COLO829 (cell line): Measurements from ENCODE around the gene C4BPB.

Experiments
- DNase-seq: peaks from one replicate; pipeline ENCODE4 v3.0.0; 2012; ENCODE audit warnings: low spot score

C4BPB gene

DNA sequence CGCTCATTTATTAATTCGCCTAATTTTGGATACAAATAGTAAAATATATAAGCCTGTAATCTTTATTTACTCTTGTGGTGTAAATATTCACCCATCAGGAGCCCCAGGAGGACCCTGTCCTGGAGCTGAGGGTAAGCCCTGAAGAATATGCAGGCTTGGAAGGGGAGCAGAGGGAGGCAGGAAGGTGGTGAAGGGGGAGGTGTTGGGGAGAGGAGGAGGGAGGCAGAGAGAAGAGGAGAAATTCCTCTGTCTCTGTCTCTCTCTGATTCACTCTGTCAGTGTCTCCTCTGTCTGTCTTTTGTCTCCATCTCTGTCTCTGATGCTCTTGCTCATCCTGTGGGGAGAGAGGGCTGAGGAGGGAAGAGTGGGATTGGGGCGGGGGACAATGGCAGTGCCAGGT lies 2.8 kb upstream of the C4BPB start:
- no peak for DNase-seq

DNA sequence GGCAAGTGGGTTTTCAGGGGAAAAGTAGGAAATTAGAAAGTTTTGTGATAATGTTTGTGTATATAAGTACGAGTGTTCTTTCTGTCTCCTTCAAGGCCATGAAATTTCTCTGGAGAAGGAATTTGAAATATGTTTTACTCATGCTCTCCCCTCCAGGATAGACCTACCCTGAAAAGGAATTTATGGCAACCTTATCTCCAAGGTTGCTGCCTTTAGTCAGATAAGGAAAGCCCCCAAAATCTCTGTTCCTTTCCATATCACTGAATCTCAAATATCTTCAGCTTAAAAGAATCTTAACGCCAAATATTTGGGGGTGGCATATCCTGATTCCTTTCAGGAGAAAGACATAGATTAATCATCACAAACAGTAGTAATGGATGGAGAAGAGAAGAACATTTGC lies 499 bp upstream of the C4BPB start:
- DNase-seq, result no peak

DNA sequence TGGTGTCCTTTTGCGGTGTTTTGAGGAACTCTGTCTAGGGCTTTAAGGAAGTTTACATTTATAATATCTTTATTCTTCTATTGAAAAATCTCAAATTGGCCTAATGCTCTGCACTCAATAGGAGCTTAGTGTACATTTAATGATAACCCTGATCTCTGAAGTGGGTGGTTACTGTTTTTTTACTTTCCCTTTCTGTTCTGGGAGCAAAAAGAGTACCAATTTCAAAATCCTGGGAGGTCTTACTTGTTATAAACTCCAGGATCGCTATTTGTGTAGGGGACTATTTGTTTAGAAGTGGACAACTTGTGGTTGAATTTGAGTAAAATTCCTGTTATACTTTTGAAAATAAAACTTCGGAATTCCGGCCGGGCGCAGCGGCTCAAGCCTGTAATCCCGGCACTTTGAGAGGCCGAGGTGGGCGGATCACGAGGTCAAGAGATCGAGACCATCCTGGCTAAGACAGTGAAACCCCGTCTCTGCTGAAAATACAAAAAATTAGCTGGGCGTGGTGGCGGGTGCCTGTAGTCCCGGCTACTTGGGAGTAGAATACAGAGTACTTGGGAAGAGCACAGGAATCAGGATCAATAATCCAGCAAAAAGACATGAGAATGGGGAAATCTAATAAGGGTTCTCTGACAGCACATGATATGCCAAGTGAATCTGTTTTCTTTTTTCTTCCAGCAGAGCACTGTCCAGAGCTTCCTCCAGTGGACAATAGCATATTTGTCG lies 1.1 kb downstream of the C4BPB start:
- no peak for DNase-seq

DNA sequence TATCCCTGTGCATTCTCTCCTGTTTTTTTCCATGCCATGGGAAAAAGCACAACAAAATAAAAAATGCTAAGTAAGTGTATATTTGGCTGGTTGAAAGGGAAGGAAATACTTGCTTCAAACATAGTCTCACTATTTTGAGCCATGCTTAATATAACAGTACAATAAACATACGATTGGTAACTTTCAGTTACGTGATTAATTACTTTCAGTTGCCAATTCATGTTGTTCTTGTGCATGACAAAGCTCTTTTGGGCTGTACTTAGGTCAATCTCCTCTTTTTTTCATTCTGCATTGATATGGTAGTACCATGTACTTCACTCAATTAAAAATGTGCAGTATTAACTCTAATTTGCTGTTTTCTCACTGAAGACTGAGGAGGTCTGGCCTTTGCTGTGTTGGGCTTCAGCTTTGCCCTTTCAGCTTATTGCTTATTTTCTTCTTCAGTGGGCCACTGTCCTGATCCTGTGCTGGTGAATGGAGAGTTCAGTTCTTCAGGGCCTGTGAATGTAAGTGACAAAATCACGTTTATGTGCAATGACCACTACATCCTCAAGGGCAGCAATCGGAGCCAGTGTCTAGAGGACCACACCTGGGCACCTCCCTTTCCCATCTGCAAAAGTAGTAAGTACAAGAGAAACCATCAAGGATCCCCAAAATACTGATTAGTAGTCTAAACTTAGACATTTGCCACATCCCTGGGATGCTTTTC lies 2.7 kb downstream of the C4BPB start:
- no peak for DNase-seq

DNA sequence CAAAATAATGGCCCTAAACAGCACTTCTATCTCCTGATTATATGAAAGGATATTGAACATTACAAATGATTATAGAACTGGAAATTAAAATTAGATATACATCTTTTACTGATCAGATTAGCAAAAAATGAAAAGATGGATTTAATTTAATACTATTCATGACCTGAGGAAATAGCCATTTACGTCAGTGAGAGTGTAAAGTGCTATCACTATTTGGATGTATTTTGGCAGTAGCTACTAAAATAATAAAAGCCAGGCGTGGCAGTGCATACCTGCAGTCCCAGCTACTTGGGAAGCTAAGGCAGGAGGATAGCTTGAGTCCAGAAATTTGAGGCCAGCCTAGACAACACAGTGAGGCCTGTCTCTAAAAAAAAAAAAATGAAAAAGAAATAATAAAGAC lies 5.3 kb downstream of the C4BPB start:
- DNase-seq, result no peak

DNA sequence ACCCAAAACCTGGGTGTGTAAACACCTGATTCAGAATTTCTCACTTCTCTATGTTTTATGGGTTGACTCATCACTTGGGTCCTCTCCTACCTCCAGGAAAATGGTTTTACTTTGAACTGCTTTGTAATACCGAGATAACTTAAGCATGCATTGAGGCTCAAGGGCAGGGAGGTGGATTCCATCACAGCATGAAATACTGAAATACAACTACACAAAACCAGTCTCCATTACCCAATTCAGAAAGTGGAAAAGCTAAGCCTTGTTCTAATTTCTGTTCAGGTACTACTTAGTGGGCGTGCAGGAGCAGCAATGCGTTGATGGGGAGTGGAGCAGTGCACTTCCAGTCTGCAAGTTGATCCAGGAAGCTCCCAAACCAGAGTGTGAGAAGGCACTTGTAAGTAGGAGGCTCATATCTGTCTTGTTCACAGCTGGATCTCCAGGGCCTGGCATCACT lies 9.2 kb downstream of the C4BPB start:
- DNase-seq, result no peak

DNA sequence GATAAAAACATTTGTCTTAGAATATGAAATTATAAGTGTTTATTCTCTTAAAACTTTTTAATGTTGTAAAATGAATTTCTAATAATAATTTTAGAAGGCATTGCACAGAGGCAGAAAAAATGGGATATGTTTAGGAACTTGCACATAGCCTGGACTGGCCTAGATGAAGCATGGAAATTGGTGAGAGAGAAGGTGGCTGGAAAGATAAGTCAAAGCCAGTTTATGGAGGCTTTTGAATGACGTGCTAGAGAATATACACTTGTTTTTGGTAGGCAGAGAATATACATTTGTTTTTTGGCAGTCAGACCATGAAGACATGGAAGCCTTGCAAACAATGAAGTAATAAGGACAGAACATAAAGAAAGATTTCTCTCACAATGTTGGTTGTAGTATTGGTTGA lies 13.1 kb downstream of the C4BPB start:
- DNase-seq, result no peak

DNA sequence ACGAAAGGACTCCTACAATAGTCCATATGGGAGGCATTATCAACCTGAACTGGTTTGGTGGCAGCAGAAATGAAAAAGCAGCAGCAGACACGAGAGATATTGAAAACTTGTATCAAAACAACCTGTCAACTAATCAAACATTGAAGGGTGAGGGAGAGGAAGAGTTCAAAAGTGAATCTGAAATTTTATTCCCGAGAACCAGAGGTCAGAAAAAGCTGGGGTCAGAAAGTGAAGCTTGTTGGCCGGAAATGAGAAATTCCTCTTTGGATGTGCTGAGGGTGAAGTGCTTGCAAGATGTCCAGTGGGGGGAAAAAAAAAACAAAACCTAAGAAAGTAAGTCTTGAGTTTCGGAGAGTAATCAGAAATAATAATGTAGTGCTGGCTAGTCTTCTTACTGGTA lies 13.5 kb downstream of the C4BPB start:
- DNase-seq, result no peak

DNA sequence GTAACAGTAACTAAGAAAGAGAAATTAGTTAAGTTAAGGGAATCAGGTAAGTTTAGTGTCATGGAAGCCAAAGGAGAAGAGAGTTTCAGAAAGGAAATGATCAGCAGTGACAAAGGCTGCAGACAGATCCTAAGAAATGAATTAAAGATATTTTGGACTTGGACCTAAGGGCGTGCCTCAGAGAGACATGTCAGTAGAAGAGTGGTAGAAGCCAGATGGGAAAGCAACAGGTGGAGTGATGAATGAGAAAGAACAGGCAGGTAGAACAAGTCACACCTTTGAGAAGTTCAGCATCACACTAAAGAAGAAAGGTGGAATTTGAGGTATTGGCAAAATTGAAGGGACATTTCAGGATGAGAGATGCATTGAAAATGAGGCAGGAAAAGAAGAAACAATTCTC lies 14.0 kb downstream of the C4BPB start:
- no peak for DNase-seq

DNA sequence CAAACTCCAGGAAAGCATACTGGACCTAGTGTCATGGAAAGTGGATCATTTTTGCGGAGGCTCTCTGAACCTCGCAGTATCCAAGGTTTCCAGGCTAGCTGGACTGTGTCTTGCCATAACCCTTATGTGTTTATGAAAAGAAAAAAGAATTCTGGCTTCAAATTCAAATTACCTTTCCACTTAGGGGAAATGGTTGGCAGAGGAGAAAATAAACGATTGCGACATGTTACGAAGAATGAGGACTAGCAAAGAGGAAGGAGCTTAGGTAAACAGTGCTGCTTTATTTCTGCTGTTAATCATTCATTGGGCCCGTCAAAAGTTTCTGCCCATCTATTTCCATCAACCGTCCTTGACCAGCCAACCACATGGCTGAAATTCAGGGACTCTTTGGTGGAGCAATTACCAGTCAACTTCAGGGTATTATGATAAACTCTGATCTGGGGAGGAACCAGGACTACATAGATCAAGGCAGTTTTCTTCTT lies 15.3 kb downstream of the C4BPB start, which contains the start of gene C4BPA:
Gene C4BPA (plus strand): TSS at position 342 of the 482 bp plus-strand sequence. CDS start 8,793 bp downstream, outside the sequence.
- DNase-seq, result no peak

DNA sequence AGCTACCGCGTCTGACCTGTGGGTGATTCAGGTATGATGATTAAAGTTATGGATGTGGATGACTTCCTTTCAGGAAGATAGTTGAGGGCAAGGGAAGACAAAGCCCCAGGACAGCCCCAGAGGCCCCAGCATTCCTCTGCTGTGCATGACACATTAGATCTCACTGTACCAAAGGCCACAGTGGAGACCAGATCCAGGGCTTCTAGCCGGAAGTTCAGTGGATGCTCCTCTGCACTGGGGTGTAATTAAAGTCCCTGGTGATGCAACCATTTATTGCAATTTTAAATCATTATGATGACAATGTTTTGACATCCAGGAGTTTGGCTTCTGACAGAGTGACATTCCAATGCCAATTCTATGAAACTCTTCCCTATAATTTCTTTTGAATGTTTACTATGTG lies 20.3 kb downstream of the C4BPB start:
- no peak for DNase-seq

DNA sequence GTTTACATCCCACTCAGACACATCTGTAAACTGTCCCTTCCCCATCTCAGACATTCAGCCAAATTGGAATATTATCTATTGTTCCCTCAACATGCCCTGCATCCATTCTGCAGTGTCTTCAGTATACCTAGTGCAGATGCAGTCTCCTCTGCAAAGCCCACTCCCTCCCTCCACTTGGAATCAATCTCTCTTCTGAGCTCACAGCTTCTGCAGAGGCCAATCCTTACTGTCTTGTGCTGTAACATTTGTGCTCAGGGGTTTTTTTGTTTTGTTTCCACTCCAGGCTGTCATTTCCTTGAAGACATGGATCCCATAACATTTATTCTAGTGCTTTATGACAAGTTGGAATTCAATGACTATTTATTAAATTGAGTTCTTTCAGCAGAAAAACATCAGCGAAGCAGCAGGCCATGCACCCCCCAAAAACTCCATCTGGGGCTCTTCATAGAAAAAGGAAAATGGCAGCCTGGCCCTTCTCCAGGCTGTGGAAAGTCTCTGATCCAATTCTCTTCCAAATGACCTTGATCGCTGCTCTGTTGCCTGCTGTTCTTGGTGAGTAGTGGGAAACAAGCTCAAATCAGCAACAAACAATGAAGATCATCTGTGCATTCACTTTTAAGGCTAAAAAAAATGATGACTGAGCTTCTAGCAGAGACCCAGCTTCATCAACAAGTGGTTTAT lies 24.1 kb downstream of the C4BPB start:
- DNase-seq, result no peak

DNA sequence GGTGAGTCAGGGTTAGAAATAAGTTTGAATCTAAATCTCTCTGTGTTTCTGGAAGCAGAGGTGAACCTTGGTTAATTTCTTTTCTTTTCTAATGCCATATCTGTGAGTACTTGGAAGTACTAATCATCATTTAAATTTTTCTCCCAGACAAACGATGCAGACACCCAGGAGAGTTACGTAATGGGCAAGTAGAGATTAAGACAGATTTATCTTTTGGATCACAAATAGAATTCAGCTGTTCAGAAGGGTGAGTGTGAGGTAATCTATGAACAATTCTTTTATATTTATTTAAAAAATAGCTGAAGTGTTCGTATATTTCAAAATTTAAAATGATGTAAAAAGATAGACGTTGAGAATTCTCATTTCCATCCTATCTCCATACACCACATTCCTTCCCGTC lies 26.6 kb downstream of the C4BPB start:
- no peak for DNase-seq

DNA sequence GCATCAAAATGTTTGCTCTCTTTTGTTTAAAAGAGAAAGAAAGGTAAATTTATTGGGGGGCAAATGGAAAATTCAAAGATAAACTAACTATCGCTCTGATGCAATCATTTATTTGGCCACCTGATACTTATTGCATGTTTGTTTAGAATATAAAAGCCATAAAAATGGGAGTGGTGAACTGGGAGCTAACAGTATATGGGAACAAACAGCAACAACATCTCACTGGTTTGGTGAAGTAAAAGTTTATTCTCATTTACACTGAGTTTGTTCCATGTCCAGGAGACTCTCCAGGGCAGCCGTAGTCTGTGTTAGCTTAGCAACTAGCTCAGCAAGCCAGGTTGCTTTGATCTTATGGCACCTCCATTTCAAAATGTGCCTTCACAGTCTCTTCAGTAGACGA lies 35.7 kb downstream of the C4BPB start:
- no peak for DNase-seq

DNA sequence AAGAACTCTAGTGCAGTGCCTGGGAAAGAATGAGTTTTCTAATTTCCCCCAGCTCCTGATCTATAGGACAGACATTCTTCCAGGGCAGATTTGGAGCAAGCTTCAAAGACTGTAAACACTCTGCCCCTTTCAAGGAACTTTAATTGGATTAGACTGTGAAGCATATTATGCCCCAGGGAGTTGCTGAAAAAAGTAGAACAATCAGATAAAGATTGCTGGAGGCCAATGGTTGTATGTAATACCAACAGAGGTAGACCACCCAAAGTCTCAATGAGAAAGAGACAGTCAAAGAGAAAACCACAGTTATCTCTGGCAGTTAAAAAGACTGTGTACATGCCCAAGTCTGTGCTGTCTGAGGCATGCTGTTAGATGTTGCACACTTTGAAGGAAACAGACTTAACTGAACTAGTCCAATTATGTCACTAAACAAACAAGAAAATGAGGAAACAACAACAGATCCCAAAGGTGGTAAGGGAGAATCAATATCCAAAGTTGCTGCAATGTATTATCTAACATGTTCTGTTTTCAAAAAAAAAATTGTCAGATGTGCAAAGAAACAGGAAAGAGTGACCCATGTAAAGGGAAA lies 39.8 kb downstream of the C4BPB start:
- no peak for DNase-seq

DNA sequence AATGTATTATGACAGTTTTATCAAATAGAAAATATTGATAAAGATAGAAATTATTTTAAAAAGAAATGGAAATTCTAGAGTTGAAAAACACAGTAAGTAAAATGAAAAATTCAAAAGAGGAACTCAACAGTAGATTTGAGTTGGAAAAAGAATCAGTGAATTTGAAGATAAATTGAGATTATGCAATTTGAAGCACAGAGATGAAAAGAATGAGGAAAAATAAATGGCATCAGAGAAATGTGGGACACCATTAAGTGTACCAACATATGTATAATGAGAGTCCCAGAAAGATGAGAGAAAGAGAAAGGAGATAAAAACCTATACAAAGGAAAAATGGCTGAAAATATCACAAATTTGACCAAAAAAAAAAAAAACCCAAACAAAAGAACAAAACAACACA lies 40.4 kb downstream of the C4BPB start:
- no peak for DNase-seq

DNA sequence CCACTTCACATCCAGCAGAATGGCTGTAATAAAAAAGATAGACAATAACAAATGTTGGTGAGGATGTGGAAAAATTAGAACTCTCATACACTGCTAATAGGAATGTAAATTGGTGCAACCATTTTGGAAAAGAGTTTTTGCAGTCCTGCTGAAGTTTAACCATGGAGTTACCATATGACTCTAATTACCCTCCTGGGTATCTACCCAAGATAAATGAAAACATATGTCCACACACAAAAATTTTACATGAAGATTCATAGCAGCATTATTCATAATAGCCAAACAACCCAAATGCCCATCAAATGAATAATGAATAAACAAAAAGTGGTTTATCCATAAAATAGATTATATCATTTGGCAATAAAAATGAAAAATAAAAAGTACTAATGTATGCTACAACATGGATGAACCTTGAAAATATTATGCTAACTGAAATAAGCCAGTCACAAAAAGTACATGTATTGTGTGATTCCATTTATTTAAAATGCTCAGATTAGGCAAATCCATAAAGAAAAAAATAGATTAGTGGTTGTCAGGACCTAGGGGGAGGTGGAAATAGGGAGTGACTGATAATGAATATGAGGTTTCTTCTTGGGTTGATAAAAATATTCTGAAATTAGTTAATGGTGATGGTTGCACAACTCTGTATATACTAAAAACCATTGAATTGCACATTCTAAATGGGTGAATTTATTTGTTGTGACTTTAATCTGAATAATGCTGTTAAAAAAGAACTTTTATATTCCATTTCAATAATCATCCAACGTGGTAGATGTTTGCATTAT lies 41.8 kb downstream of the C4BPB start:
- DNase-seq, result no peak

DNA sequence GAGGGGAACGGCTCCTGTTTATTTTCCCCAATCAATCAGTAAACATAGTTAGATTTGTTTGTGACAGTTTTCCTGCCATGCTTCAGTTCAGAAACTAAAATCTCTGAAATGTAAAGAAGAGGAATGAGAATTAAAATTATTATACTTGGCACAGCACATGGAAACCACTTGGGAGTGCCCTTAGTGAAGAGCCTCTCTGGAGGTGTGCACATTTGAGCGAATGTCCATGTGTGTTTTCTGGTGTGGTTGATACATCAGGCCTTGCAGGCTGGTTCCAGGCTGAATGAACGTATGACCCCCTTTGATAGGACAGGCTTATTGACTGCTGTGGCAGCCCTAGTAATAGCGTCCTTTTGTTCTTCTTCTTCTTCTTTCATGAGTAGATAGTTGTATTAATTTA lies 42.5 kb downstream of the C4BPB start:
- DNase-seq, result no peak

DNA sequence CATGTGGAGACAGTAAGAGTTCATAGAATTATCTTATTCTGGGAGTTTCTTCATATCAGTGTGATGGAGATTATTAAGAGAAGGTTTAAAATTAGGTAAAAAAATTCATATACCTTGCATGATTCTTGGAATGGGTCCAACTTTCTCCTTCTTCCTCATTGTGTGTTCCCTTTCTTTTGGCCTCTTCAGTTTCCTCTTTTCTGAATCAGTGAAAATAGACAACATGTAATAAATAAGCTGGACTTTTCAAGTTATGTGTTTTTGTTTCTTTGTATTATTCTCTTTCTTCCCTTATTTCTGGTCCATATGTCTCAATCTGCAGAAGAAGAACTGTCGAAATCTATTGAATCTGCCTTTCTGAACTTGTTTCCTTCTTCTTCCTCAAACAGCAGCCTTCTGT lies 45.9 kb downstream of the C4BPB start:
- DNase-seq, result no peak

DNA sequence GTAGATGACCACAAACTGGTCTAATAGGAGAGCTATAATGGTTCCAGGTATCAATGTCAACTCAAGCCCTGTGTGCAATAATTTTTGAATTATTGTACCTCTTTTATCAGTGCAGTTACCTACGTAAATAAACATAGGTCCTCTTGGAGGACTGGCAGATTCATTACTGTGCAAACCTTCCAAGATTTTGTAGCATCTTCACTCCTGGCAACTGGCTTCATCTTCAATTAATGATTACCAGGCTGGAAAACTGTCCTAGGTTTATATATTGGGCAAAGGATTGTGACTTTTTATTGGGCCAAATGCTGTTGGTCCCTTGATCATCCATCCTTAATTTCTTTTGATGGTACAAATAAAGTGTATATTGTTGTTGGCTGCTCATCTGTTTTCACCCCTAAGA lies 51.0 kb downstream of the C4BPB start:
- DNase-seq, result no peak

DNA sequence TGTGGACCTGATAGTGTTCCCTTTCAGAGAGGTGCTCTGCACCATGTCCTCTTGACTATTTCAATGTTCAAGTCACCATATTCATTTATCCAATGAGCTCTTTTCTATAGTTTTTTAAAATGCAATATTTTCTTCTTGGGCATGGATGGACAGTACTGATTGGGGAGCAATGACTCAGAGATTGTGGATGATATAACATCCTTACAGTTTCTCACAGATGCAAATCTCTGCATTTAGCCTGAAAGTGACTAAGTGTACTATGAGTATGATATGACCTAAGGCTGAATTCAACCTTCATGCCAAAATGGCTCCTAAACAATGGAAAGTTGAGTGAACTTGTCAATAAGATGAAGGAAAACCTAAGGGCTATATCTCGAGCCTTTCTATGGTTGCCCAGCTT lies 51.9 kb downstream of the C4BPB start:
- DNase-seq, result peak; percentile 11
